NCI-H526 treated with DMSO at 0.1 percent for 48 hours (cell line): ENCODE measurements around the gene MYO15B.
"Not testable (repeated sequence)": the region's sequence is repeated elsewhere in the genome, so short reads cannot be mapped to it uniquely, and the experiment has no call there.

Experiments
- DNase-seq: peaks from one replicate; lab custom pipeline; 2025; lab: John Stamatoyannopoulos, UW

Gene MYO15B

DNA sequence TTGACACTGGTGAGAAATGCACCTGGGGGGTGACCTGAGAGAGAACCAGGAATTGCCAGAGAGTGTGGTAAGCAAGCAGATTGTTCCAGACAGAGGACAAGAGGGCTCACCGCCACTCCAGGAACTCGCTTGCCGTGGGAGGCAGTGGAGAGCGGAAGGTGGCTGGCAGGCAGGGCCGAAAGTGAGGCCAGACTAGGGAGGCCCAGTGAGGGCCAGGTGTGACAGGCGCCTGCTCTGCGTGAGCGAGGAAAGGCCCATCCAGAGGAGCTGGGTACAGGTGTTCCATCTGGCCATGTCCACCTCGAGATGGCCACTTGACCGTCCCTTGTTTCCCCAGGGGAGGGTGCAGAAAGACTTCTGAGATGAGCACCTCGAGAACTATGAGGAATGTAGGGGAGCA lies 11.9 kb upstream of the MYO15B start:
- no peak for DNase-seq

DNA sequence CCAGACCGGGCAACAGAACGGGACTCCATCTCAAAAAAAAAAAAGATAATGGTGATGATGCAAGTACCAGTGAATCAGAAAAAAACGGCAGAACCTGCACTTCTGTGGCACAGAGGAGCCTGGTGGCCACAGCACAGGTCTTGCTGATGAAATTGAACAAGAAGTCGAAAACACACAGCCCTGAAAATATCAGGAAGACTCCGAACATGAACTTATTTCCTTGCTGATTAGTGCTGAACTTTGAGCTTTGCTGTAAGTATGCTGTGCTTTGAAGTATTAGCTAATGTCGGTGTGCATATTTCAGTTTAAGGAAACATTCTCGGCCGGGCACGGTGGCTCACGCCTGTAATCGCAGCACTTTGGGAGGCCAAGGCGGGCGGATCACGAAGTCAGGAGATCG lies 10.9 kb upstream of the MYO15B start:
- no peak for DNase-seq

DNA sequence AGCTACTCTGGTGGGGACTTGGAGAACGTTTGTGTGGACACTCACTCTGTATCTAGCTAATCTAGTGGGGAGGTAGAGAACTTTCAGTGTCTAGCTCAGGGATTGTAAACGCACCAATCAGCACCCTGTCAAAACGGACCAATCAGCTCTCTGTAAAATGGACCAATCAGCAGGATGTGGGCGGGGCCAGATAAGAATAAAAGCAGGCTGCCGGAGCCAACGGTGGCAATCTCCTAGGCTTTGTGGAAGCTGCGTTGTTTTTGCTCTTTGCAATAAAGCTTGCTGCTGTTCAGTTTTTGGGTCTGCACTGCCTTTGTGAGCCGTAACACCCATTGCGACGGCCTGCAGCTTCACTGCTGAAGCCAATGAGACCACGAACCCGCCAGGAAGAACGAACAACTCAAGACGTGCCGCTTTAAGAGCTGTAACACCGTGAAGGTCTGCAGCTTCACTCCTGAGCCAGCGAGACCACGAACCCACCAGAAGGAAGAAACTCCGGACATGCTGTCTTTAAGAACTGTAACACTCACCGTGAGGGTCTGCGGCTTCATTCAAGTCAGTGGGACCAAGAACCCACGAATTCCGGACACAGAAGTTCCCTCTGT lies 6.4 kb upstream of the MYO15B start:
- not testable (repeated sequence) for DNase-seq

DNA sequence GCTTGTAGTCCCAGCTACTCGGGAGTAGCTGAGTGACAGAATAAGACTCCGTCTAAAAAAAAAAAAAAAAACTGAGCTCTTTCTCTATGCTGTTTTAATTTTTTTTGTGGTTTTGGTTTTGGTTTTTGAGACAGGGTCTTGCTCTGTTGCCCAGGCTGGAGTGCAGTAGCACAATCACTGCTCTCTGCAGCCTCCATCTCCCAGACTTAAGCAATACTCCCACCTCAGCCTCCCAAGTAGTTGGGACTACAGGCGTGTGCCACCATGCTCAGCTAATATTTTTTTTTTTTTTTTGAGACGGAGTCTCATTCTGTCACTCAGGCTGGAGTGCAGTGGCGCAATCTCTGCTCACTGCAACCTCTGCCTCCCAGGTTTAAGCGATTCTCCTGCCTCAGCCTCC lies 4.4 kb upstream of the MYO15B start:
- not testable (repeated sequence) for DNase-seq

DNA sequence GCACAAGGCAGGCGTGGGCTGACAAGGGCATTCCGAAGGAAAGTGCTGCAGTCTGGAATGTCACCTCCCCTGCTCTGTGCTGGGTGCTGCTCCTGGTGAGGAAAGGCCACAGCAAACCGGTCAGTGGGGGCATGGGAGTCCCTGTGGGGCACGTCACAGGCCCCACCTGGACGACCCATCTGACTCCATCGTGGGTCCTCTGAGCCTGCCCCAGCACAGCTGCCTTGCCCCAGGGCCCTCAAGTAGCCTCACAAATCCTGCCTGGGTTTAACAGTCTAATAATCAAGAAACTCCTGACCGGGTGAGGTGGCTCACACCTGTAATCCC lies 2.8 kb upstream of the MYO15B start:
- no peak for DNase-seq

DNA sequence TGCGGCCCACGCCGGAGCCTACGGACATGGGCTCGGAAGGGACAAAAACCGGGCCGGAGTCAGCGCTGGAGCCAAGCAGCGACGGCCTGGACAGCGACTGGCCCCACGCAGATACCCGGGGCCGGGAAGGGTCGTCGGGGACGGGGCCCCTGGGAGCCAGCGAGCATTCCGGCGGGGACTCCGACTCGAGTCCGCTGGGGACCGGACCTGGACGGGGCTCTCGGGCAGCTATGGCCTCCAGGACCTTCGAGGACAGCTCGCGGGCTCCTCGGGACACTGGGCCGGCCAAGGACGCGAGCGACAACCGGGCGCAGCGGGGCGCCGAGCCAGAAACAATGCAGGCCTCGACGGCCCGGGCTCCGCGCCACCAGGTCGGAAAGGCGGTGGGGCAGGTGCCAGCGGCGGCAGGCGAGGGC lies 1.0 kb downstream of the MYO15B start:
- no peak for DNase-seq

DNA sequence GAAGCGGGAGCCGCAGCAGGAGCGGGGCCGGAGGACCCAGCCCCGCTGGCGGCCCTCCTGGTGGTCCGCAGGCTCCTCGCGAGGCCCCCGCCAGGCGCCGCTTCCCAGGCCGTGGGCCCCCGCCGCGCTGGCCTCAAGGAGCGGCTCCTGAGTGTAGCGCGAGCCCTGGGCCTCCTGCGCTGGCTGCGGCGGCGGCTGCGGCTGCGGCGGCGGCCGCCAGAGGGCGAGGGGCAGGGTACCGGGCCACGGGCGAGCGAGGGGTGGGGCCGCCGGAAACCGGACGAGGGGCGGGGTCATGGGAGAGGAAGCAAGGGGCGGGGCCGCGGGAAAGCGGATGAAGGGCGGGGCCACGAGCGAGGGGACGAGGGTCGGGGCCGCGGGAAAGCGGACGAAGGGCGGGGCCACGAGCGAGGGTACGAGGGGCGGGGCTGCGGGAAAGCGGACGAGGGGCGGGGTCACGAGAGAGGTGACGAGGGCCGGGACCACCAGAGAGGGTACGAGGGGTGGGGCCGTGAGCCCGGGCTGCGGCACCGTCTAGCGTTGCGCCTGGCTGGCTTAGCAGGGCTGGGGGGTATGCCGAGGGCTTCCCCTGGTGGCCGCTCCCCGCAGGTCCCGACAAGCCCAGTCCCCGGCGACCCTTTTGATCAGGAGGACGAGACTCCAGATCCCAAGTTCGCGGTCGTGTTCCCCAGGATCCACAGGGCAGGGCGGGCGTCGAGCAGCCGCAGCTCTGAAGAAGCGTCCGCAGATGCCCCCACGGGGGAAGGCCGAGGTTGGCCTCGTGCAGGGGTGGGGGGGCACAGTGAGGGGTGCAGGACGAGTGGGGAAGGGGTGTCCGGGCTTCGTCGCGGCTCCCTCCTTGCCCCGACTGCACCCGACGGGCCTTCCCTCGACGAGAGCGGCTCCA lies 1.7 kb downstream of the MYO15B start:
- peak; percentile 75 for DNase-seq

DNA sequence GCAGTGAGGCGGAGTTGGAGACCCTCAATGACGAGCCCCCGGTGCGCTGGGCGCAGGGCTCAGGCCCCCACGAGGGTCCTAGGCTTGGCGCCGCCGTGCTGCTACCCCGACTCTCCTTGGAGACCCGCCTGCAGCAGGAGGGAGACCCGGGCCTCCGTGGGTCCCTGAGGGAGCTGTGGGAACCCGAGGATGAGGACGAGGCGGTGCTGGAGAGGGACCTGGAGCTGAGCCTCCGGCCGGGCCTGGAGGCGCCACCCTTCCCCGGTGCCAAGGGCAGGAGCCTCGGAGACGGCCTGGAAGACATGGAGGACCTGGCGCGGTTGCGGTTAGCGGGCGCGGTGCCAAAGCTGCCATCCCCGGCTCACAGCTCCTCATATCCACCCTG lies 2.3 kb downstream of the MYO15B start:
- no peak for DNase-seq

DNA sequence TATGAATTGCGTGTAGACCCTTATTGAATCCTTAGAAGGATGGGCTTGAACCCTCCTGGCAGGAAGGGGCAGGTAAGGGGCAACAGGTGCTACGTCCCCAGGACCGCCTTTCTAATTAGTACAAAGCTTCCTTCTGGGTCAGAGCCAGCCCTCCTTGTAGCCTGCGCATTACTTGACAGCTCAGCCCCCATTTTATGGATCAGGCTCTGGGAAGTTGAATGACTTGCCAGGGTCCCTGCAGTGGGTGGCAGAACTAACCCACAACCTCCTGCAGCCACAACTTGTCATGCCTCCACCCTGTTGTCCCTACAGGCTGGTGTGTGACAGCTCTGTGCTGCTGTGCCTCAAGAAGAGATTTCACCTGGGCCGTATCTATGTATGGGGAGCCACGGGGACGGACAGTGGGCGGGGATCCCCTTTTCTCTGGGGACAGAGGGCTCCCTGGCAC lies 2.7 kb downstream of the MYO15B start:
- no peak for DNase-seq

DNA sequence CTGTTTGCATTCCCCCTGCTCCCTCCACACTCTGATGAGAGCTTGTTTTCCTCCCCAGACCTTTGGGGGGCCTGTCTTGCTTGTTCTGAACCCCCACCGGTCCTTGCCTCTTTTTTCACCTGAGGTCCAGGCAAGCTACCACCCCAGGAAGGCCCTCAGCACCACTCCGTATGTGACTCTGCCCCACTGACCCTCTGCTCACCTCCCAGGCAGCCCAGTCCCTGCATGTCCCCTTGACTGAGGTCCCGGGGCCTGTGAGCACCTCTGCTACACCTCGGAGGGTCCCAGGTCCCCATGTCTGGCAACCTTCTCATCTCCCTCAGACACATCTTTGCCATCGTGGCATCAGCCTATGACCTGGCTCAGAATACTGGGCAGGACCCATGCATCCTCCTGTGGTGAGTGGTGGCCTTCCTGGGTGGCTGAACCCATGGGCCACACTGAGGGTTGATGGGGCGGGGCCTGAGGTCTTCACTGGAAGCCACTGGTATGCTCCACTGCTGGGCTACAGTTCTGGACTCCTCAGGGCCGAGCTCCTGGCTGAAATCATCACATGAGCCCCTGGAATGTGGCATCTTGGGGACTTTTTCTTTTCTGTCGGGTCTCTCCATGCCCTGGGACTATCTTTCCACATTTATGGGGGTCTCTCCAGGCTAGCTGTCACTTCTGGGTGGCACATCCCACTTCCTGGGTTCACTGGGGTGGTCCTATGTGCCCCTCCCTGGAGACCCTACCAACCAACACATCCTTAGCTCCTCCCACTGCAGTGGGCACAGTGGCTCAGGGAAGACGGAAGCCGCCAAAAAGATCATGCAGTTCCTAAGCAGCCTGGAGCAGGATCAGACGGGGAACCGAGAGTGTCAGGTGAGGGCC lies 3.5 kb downstream of the MYO15B start:
- no peak for DNase-seq

DNA sequence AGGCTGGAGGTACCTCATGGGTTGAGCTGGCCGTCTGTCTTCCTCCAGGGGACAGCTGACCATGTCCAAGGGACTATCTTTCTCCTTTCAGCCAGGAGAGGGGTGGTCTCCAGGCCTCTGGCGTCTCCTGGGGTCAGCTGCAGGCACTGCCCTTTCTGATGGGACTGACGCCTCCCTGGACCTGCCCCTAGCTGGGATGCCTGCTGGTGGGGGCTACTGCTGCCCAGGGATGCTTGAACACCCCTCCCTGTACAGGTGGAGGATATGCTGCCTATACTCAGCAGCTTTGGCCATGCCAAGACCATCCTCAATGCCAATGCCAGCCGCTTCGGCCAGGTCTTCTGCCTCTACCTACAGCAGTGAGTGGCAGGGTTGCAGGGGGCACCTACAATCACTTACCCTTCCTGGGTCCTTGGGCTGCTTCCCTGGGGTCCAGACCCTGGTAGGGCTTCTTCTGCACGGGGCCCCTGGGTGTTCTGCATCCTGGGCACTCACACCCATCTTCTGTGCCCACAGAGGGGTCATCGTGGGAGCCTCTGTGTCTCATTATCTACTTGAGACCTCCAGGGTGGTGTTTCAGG lies 4.2 kb downstream of the MYO15B start:
- DNase-seq = no peak

DNA sequence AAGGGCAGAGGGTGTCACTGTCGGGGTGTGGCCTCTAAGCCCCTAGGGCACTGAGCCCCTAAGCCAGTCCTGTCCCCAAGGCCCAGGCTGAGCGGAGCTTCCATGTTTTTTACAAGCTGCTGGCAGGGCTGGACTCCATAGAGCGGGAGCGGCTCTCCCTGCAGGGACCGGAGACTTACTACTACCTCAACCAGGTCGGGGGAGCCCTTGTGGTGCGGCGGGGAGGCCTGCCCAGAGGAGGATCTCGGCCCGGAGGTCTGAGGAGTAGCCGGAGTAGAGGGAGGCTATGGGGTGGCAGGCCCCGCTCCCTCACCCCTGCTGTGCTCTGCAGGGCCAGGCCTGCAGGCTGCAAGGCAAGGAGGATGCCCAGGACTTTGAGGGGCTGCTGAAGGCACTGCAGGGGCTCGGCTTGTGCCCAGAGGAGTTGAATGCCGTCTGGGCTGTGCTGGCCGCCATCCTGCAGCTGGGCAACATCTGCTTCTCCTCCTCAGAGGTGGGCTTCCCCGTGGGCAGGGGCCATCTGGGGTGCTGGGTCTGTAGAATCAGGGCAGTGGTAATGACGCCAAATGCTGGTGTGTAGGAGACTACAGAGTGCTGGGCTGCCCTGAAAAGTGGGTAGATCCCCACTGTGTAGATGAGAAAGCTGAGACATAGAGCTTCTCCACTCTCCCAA lies 4.9 kb downstream of the MYO15B start:
- no peak for DNase-seq

DNA sequence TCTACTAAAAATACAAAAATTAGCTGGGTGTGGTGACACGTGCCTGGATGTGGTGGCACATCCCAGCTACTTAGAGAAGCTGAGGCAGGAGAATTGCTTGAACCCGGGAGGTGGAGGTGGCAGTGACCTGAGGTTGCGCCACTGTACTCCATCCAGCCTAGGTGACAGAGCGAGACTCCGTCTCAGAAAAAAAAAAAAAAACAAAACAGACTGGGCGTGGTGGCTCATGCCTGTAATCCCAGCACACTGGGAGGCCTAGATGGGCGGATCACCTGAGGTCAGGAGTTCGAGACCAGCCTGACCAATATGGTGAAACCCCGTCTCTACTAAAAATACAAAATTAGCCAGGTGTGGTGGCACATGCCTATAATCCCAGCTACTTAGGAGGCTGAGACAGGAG lies 5.8 kb downstream of the MYO15B start:
- not testable (repeated sequence) for DNase-seq

DNA sequence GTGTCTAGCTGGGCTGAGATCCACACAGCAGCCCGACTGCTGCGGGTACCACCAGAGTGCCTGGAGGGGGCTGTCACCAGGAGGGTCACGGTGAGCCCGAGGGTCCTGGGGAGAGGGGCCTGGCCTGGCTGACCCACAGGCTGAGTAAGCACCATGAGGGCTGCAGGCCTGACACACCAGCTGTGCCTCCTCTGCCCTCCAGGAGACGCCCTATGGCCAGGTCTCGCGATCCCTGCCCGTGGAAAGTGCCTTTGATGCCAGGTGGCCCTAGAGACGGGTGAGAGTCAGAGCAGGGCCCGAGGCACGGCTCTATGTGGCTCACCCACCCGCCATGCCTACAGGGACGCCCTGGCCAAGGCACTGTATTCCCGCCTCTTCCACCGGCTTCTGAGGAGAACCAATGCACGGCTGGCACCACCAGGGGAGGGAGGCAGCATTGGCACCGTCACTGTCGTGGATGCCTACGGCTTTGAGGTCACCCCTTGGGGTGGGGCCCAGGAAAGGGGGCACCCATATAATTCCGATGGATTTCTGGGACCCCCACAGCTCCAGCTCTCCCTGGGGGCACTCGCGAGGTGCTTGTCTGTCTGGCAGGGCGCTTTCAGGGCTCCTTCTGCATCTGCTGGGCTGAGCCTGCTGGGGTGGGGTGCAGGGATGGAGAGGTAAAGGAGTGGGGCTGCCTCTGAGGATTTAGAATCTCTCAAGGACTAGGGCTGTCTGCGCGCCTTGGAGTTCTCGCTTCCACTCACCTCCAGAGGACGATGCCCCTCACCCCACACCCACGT lies 7.1 kb downstream of the MYO15B start:
- DNase-seq = no peak

DNA sequence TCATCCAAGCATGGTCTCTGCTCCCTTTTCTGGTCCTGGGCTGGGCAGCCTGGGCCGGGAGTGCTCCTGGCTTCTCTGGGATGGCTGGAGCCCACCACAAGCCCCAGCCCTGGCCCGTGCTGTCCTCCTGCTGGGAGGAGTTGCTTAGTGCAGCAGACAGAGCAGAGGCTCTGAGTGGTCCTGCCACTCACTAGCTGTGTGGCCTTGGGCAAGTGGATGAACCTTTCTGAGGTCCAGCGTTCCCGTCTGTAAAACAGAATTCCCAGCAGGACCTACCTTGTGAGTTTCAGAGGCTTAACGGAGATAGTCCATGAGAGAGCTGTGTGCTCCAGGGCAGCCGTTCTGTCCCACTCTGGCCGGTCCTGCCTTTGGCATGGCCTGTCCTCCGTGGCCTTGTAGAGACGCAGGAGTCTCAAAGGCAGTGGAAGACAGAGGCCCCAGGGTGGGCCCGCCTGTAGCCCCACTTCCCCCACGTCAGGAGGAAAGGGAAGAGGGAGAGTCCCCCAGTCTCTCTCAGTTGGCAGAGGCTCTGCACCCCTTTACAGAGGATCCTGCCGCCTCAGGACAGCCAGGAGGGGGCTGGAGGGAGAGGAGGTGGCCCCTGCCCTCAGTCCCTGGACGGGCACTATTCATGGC lies 7.8 kb downstream of the MYO15B start:
- DNase-seq = no peak

DNA sequence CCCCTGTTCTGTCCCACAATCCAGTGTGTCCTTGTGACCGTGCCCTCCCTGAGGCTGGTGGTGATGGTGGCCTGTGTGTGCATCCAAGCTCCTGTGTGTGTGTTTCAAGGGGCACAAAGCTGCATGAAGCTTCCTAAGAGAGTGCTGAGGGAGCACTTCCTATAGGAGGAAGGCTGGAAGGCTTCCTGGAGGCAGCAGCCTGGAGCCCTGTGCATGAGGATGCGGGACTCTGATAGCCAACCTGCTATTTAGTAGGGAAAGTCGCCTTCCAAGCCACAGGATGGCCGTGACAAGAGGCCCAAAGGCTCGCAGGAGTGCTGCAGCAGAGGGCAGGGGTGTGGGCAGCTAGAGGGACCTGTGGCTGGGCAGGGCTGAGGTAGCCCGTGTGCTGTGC lies 8.3 kb downstream of the MYO15B start:
- DNase-seq = no peak

DNA sequence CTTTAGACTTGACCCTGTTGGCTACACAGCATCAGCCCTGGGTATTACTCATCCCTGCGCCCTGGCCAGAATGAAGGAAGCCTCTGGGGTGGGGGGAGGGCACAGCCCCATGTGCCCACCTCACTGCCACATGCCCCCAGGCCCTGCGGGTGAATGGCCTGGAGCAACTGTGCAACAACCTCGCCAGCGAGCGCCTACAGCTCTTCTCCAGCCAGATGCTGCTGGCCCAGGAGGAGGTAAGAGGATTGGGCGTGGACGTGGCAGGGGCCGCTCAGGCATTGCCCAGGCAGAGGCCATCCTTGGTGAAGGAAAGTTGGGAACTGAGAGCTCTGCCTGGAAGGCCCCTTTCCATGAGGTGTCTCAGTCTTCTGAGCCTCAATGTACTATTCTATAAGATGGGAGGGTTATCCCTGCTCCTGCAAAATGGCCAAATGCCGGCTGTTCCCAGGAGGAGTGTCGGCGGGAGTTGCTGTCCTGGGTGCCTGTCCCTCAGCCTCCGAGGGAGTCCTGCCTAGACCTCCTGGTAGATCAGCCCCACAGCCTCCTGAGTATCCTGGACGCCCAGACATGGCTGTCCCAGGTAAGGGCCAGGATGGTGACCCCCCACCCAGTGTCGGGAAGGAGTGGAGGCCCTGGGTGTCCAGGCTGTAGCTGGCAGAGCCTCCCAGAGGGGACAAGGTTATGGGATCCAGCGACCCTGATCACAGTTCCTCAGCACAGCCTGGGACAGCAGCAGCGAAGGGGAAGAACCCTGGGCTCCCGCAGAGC lies 8.9 kb downstream of the MYO15B start:
- DNase-seq = no peak

DNA sequence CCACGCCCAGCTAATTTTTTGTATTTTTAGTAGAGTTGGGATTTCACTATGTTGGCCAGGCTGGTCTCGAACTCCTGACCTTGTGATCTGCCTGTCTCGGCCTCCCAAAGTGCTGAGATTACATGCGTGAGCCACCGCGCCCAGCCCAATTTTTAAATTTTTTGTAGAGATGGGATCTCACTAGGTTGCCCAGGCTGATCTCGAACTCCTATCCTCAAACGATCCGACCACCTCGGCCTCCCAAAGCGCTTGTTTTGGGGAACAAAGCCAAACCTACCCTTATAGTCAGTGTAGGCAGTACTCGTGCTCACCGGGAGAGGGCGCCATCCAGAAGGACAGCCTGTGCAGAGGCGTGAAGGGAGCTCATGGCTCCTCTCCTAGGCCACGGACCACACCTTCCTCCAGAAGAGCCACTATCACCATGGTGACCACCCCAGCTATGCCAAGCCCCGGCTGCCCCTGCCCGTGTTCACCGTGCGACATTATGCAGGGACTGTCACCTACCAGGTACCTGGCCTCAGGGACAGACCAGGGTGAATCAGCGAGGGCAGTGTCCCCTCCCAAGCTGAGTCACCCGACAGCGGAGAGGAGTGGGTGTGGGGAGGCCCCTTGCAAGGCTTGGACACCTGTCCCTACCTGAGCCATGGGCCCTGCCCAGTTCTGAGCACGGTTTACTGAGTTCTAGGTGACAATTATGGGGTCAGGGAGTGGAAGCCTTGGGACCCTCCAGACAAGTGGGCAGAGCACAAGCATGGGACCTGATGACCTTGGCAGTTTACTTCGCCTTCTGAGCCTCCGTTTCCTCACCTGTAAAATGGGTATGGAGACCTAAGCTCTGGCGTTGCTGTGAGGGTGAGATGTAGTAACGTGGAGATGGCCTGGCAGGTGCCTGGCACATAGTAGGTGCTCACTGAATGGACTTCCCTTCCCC lies 13.7 kb downstream of the MYO15B start:
- peak; percentile 43 for DNase-seq

DNA sequence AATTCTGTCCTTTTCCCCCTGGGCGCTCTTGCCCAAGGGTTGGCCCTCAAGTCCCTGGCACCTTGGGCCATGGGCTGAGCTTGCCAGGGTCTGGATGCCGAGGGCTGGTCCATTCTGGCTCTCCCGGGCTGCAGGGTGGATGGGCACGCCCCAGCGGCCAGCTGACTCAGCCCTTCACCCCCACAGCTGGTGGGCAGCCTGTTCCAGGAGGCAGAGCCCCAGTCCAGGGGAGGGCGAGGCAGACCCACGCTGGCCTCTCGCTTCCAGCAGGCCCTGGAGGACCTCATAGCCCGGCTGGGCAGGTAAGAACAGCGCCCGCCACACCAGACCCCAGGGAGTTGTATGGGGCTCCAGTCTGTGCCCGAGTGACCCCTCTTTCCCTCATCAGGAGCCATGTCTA lies 15.0 kb downstream of the MYO15B start:
- no peak for DNase-seq
